HepG2 (cell line): ENCODE results near the gene STK32C.

Experiments
- ARNT ChIP-seq: fragments of 450-650 bp; IDR thresholded peaks from 2 replicates; pipeline ENCODE4 v1.6.1; 2017
- CTCF ChIP-seq: sonication (generic); formaldehyde crosslinking; IDR thresholded peaks from 2 replicates; pipeline ENCODE4 v1.5.0; 2020; ENCODE audit warnings: mild to moderate bottlenecking, missing genetic modification reagents, moderate library complexity
- ESRRA ChIP-seq: sonication (generic); formaldehyde crosslinking; IDR thresholded peaks from 2 replicates; pipeline ENCODE4 v1.5.1; 2020; ENCODE audit warnings: mild to moderate bottlenecking, low read depth, missing genetic modification reagents
- HIC2 ChIP-seq: sonication (generic); formaldehyde crosslinking; IDR thresholded peaks from 2 replicates; pipeline ENCODE4 v1.9.0; 2022; ENCODE audit warnings: low read depth, missing genetic modification reagents
- JUN ChIP-seq: sonication (generic); formaldehyde crosslinking; IDR thresholded peaks from 2 replicates; pipeline ENCODE4 v1.4.0; 2020; ENCODE audit warnings: mild to moderate bottlenecking, missing genetic modification reagents
- POGK ChIP-seq: sonication (generic); formaldehyde crosslinking; conservative IDR thresholded peaks from 2 replicates; pipeline ENCODE4 v1.8.0; 2022; ENCODE audit warnings: mild to moderate bottlenecking, moderate library complexity, missing genetic modification reagents
- POLR2A ChIP-seq, 2 experiments: IDR thresholded peaks; 2 replicates each; pipeline ENCODE4 v1.6.1; 2011; ENCODE audit warnings: low read depth in 2 of 2, low read length in 2 of 2, mild to moderate bottlenecking in 1 of 2, moderate library complexity in 1 of 2; ENCODE audit not compliant: insufficient read depth in 1 of 2
- RARA ChIP-seq: IDR thresholded peaks from 2 replicates; pipeline ENCODE4 v1.6.1; 2016; ENCODE audit warnings: missing genetic modification reagents, missing compliant biosample characterization
- ZBTB34 ChIP-seq: sonication (generic); formaldehyde crosslinking; IDR thresholded peaks from 2 replicates; pipeline ENCODE4 v1.8.0; 2022; ENCODE audit warnings: mild to moderate bottlenecking, missing genetic modification reagents
- ZKSCAN1 ChIP-seq: fragments of 150-350 bp; IDR thresholded peaks from 2 replicates; pipeline ENCODE4 v1.6.1; 2014; ENCODE audit warnings: low read length
- ZNF225 ChIP-seq: sonication (generic); formaldehyde crosslinking; IDR thresholded peaks from 2 replicates; pipeline ENCODE4 v1.4.0; 2020; ENCODE audit warnings: mild to moderate bottlenecking, missing genetic modification reagents
- ZNF780A ChIP-seq: sonication (generic); formaldehyde crosslinking; IDR thresholded peaks from 2 replicates; pipeline ENCODE4 v1.8.0; 2022; ENCODE audit warnings: mild to moderate bottlenecking, missing genetic modification reagents, moderate library complexity

- TF ChIP-seq ZBTB34 (CRISPR knock-in tag) (no peak), ZNF780A (no peak), POLR2A (IDR thresholded peaks at IDR 0.05; ENCODE audit: insufficient read depth in 1 of 2, low read depth in 2 of 2, low read length in 2 of 2) (no peak), CTCF (CRISPR knock-in tag) (no peak), HIC2 (CRISPR knock-in tag) (no peak), JUN (CRISPR knock-in tag) (no peak), ZKSCAN1 (no peak), POGK (CRISPR knock-in tag) (no peak), ESRRA (CRISPR knock-in tag) (no peak), ARNT (no peak), ZNF225 (no peak), RARA (CRISPR knock-in tag) (no peak)
Observed at GRCh38 chr10:132178046-132178445, 129.7 kb downstream of the STK32C start.
